Stimulated activated CD8-positive, alpha-beta memory T cell treated with anti-CD3 and anti-CD28 coated beads, Interleukin-7, amount 100 ng/mL, for 4 hours (primary cell): ENCODE data around the gene LNP1.
A peak's percentile ranks its signal among the peaks of the same experiment; 100 is the strongest.
"Not testable (repeated sequence)": the region's sequence is repeated elsewhere in the genome, so short reads cannot be mapped to it uniquely, and the experiment has no call there.

Source experiments
- DNase-seq, 2 donors: peaks; one replicate each; pipeline ENCODE4 v3.0.0-alpha.2; 2020; ENCODE audit warnings: low read depth in 2 of 2

LNP1 gene, protein sequence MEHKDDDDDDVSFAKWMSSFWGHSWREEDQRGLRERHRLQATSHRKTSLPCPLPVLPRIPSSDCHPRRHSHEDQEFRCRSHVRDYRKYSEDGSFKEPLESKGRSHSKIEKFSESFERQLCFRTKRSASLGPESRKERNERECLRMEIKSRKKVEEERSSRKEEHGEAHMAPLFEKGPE

DNA sequence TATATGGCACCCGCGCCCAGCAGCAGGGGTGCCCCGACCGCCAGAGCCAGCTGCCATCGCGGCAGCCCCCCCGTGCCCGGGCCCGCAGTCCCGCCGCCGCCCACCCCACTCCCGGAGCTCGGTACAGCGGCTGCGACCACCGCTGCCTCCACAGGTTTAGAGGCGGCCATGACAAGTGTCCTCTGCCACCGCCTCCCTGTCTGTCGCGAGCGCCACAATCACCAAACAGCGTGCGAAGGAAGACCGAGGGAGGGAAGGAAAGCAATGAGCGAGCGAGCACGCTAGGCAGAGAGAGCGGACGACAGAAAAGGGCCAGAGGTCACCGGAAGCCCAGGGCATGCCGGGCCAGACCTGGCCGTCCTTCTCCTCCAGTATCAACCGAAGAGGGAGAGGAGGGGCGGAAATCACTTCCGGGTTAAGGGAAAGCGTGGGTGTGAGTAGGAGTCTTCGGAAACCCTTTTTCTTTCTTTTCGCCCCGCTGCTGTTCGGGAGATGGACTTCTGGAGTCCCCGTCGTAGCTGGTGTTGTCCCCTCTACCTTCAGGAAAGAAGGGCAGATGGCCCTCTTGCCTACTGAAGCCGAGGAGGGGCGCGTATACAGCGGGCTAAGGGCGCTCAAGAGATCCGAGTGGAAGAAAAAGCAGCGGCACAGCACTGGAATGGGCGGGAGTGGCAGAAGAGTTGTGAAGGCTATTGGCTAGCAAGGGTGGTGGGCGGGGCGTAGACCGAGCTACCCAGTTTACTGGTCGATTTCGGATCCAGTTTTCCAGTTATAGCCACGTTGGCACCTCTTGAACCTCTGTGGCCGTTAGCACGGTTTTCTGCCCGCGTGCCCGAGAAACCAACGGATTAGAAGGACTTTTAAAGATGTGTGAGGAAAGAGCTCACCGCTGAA, at the start of gene LNP1, which contains the start of gene TOMM70:
LNP1 (plus strand) TSS at position 760 of the 894 bp plus-strand sequence. CDS start 28,191 bp downstream, outside the sequence.
TOMM70 (minus strand) TSS at position 310 of the 894 bp plus-strand sequence; CDS start at position 170, 140 bp downstream.
- peak; percentile 91 to 93 for DNase-seq

DNA sequence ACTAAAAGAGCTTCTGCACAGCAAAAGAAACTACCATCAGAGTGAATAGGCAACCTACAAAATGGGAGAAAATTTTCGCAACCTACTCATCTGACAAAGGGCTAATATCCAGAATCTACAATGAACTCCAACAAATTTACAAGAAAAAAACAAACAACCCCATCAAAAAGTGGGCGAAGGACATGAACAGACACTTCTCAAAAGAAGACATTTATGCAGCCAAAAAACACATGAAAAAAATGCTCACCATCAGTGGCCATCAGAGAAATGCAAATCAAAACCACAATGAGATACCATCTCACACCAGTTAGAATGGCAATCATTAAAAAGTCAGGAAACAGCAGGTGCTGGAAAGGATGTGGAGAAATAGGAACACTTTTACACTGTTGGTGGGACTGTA, 49.6 kb upstream of the LNP1 start:
- not testable (repeated sequence) for DNase-seq

DNA sequence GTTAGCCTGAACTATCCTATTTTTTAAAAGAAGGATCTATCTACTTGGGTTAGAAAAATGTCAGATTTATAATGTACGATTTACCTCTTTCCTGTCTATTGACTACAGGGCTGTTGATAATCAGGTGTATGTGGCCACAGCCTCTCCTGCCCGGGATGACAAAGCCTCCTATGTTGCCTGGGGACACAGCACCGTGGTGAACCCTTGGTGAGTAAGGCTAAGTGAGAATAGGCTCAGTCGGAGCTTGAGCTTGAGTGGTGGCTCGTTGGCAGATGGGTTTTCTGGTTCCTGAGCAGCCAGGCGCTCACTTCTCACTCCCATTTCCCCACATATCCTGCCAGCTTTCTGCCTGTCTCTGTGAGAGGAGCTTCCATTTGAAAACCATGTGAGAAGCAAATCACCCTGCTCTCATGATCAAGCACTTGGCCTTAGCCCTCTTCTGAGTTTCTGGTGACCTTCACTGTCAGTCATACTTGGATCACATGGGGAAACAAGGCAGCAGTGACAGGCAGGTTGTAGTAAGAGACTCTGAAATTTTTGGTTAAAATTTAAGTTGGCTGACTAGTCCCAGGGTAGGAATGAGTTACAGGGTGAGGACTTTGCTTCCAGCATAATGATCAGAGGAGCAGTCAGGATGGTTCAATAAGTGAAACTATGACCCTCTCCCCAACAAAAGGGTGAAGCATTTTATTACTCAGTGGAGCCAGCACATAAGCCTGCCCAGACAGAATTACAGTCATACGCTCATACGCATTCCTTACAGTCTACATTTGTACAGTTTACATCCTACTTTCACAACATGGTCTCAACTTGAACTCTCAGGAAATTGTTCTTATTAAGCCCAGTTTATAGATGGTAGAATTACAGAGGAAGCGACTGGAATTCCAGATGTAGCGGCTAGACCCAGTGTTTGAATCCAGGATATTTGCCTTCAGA, 48.8 kb upstream of the LNP1 start:
- no peak for DNase-seq

DNA sequence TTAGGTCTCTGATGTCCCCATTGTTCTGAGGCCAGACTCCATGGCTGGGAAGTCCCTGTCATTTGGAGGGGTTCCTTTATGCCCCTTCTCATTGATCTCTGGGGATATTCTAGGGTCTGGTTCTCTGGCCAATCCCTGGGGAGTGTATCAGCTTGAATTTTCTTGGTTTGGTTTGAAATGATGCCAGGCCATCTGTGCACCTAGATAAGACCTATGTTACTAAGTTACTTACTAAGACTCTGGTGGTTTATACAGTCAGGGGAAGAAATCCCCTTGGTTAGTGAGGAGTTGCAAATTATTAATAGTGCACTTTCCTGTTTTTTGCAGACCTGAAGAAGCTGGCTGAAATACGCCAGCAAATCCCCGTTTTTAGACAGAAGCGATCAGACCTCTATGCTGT, 46.5 kb upstream of the LNP1 start:
- no peak for DNase-seq

DNA sequence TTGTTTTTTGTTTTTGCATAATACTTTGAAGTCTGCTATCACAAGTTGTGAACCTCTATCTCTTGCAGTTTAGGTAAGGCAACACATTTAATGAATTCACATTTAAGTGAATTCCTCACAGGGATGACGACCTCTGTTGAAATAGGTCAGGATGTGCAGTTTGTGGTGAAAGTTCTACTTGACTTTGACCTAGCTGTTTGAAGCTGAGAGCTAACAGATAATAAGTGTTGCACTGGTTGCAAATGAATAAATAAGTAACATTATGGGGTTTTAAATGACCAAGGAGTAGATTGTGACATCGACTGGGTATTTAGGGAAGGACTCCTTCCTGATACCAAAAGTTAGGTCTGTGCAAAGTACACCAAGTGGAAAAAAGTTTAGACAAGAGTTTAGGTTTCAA, 42.9 kb upstream of the LNP1 start:
- DNase-seq = no peak

DNA sequence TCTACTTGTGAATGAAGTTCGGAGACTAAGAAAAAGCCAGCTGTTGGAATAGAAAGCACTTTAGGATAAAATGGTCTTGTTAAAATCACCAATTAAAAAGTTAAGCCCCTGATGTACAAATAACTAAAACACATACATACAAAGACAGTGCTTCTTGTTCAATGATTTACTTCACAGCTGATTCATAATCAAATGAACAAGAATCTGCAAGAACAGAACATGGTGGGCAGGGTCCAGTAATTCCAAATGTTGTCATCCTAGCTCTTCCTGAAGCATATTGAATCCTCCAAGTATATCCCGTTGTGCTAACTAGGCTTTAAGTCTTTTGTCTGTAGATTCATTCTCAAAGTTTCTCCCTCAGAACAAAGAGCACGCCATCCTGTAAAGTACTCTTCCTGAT, 42.3 kb upstream of the LNP1 start:
- DNase-seq = no peak

DNA sequence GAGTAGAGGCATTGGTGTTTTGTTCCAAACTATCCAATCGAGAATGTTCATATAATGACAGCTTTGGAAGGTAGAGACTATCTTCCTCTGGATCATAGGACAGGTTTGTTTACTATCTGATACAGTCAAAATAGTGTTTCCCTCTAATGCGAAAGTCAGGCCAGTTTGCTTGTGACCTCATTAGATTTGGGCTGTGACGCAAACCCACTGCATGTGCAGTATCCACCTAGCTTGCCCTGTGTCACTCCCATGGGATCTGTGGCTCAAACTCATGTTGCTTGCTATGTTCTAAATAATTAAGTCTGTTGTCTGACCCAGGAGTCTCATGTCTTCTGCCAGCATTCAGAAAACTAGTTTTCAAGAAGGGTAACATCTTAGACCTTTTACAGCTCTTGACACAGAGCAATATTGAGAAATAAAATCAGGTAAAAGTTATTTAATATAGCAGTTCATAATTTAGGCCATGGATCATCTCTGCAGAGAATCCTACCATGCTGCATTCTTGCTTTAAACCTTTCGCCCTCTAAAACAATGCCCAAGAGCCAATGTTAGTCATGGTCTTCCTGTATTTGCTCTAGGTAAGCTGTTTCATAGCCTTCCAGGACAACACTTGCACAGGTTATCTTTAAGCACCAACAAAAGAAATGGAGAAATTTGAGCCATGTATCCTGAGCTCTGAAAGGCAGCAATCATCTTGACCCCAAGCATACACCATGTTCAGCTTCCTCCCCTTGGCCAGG, 40.4 kb upstream of the LNP1 start:
- no peak for DNase-seq

DNA sequence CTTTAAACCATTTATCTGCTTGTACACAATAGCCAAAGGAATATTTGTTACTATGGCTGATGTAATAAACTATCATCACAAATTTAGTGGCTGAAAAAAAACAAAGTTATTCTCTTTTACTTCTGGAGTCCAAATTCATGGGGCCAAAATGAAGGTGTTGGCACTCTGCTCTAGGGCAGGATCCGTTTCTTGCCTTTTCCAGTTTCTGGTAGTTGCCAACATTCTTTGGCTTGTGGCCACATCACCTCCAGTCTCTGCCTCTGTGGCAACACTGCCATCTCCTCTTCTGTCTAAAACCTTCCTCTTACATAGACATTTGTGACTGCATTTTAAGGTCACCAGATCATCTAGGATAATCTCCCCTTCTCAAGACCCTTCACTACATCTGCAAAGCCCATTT, 39.4 kb upstream of the LNP1 start:
- DNase-seq = no peak

DNA sequence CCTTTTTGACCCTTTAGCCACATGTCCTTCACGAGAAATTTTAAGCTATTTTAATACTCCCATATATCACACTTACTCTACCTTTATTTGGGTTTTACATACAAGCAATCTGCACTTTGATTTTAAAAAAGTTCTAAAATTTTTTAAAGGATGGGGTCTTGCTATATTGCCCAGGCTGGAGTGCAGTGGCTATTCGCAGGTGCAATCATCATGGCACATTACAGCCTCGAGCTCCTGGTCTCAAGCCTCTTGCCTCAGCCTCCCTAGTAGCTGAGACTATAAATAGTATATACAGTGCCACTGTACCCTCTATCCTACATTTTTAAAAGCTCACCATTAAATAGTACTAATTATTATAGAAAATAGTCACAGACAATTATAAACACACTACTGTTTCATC, 36.9 kb upstream of the LNP1 start:
- no peak for DNase-seq

DNA sequence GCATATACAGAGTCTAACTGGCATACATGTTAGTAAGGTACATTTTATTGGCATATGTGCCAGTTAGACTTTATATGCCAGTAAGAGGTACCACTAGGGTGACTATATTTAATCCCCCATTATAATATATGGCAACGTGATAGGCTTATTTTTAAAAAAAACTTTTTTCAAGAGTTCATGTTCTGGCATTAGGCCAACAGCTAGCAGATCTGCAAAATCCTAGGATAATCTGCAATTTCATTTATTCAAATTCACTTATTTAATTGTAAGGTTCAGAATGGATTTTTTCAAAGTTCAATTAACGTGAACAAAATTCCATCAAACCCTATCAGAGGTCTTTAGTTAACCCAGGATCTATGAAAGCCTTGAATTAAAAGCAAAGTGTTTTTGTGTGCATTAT, 34.9 kb upstream of the LNP1 start:
- no peak for DNase-seq

DNA sequence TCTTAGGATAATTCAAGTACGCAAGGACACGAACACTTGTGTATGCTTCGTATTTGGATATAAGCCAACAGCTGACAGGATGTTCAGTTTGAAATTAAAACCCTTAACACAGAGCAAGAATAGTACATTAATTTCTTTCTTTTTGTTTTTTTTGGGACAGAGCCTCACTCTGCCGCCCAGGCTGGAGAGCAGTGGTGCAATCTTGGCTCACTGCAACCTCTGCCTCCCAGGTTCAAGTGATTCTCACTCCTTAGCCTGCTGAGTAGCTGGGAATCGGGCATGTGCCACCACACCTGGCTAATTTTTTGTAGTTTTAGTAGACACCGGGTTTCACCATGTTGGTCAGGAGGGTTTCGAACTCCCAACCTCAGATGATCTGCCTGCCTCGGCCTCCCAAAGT, 32.9 kb upstream of the LNP1 start:
- no peak for DNase-seq

DNA sequence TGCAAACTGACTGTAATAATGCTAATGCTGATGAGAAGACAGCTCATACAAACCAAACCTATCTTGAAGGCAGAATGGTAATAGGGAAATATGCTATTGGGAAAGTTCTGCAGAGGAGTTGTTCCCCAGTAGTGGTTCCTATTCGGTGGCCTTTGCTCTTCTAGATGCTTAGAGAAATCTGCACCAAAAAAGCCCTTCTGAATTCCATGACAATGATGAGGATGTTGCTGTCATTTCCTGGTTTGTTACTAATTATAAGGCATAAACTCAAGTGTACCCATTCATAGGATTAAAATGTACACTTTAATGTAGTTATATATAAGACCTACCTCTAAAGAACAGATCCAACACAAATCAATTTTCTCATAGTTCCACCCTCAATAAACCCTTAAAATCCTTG, 30.6 kb upstream of the LNP1 start:
- no peak for DNase-seq

DNA sequence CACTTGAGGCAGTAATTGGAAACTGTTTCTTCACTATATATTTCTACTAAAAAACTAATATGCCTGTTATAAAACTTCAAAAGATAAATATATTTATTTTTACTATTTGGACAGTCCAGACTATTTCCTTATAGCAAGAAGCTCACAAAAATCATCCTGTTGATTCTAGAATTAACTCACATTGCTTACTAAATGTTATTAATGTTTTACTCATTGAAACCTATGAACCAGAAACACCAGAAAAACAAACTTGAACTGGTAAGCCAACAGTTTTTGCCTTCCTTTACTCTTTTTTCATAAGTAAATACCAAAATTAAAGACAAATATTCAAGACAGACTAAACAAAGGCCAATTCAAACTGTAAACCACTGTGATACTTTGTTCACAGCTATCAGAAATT, 26.8 kb upstream of the LNP1 start:
- DNase-seq = no peak

DNA sequence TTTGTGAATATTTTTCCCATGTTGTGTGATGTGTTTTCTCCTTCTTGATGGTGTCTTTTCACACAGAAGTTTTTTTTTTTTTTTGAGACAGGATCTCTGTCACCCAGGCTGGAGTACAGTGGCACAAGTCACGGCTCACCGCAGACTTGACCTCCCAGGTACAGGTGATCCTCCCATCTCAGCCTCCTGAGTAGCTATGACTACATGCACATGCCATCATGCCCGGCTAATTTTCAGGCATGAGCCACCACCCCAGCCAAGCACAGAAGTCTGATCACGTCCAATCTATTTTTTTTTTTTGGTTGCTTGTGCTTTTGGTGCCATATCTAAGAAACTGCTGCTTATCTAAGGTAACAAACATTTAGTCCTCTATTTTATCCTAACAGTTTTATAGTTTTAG, 25.0 kb upstream of the LNP1 start:
- no peak for DNase-seq

DNA sequence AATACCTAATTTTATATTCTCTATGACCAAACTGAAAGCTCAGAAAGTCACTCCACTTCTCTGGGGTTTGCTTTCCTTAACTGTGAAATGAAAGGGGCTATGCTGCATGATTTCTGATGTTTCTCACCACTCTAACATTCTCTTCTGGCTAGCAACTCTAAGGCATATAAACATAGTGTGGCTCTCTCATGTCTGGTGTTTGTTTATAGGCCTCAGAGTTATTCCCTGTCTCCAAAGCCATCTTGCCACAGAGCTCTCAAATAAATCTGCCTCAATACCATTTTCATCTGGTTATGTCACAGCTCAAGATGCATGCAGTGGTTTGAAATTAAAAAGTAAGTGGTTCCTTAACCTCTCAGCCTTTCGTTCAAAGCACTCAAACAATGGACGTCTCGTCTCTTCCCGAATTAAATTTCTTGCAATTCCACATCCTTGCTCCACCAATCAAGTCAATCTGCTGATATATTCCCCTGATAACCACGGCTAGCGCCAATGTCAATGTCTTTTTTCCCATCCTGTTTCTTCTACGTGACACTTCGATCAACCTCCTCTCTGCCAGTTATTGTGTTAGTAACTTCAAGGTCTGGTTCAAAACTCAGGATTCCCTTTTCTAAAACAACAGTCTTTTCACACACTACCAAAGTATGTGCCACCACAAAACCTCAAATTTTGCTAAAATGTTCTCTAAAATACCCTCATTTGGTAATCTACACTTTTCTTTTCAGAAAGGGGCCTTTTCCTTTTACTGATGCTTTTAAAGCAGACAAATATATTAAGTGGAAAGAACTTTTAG, 16.4 kb upstream of the LNP1 start:
- DNase-seq = no peak

DNA sequence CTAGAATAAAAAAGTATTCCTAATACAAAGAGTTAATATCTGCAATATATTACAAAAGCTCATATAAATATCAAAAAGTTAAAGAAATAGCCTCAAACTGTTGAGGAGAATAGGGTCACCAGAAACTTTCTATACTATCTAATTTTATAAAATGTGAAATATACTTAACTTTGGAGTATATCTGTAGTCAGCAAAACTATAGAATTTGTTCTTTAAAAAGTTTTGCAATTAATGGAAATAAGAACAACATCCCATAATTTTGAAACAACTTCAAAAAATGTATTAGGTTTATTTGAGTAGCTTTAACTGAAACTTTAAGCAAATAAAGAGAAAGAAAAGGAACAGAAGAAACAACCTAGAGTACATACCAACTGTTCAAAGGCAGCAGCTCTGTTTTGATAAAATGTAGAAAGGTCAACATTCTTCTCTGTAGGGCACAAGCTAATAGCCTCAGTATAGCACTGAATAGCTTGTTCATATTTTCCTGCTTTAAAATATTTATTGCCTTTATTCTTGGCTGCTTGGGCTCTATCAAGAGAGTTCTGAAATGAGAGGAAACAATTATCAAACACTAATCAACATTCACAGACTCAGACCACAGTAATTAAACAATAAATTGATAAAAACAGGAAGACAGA, 14.8 kb upstream of the LNP1 start:
- DNase-seq = no peak

DNA sequence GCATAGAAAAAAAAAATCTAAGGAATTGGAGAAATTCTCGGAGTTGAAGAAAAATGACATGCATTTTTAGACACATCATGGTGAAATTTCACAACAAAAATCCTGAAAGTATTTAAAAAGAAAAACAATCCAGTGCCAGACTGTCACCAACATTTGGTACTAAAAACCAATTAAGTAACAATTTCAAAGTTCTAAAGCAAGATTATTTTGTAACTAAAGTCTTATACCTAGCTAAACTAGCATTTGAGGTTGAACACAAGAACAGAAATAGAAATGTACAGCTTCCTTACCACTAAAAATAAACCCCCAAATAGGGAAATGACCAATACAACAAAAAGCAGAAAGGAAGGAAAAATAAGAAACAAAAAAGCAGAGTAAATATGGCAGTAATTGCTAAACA, 12.3 kb upstream of the LNP1 start:
- no peak for DNase-seq

DNA sequence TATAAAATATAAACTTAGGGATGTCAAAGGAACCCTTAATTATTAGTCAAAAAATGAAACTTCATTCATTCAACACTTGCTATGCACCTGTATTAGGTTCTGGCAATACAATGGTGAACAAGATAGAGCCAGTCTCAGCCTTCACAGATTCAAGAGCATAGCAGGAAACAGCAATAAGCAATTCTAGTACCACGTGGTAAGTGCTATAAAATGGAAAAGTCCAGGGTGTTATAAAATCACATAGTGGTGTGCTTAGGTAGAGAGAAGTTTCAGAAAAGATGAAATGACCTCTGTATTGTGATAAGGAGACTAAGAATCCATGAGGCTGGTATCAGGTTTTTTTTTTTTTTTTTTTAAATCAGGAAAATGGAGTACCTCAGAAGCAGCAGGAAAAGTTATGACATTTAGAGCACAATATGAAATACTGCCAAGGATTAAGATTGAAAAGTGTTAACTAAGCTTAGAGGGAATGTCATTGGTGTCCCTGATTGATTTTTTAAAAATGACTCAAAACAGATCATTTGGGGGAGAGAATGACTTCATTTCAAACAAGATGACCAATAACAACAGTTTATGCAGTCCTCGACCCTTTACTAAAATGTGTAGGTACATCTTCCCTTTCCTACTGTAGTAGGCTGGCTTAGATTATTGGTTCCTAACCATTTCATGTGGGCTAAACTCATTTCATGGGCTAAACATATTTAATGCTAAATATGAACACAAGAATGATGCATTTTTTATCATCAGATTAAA, 5.5 kb upstream of the LNP1 start:
- DNase-seq = no peak

DNA sequence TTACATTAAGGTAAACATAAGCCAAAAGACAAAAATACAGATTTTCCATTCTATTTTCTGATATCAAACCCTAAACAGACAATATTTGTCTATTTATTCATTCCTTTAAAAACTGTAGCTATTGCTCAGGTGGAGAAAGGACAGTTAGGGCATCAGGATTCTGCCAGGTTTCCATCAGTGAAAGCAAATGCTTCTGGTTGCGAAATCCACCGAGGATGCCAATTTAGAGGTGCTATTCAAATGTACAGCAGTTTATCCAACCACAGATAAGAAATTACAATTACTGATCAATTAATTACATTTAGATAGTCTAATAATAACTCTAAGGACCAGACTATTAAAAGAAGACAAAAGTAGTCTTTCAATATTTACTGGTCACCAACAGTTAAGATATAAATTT, 4.4 kb upstream of the LNP1 start:
- no peak for DNase-seq
